ENCODE data around the gene GATD1. TPM values are rescaled to one million over a fixed set of nuclear protein-coding genes. Genes with fewer than 3 reads are reported as not detected.
A peak's percentile ranks its signal among the peaks of the same experiment; 100 is the strongest.

The GATD1 gene
- total and polyA plus RNA-seq, 10 of the 15 experiments (the other 5 are each of a cell fraction or from before 2014, with no cell fraction given) = 1.2 to 92.6 (median 22.3) TPM

DNA sequence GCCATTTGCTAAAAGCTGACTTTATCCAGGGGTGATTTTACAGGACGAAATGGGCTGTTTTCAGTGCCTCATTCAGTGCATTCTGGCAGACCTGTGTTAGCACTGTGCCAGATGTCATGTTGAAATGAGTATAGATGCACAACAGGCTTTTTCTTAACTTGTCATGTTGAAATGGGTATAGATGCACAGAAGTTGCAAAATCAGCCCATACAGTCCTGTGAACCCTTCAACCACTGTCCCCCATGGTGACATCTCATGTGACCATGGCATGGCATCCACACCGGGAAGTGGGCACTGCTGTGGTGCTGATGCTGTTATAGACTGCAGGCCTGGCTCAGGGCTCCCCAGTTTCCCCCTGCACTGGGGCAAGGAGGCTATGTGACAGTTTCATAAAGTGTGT lies 27.6 kb downstream of the GATD1 start:
- Histone ChIP-seq H3K9me3 (replicated peaks; ENCODE audit: control insufficient read depth, insufficient read depth, low read length) (no peaks in the 10 kb centered on the region), H2AFZ (ENCODE audit: control insufficient read depth, low read depth, low read length) (no peak overlapping the region), H3K27ac (ENCODE audit: control insufficient read depth, insufficient read depth) (peak overlapping the region; percentile 14; the same call in 1 of the 2 replicates), H3K27me3 (replicated peaks in 1 of 2; ENCODE audit: control insufficient read depth in 2 of 2, insufficient read depth in 2 of 2, low read length in 1 of 2) (no peaks in the 10 kb centered on the region), H3K4me2 (ENCODE audit: control insufficient read depth, insufficient read depth) (peak overlapping the region; percentile 95), H3K9ac (ENCODE audit: control insufficient read depth, insufficient read depth, low read length) (peak overlapping the region; percentile 5; the same call in 1 of the 2 replicates), H3K4me1 (ENCODE audit: control insufficient read depth, insufficient read depth, low read length) (peaks cover 4% of the 10 kb centered on the region), H3K4me3 (0 out of 2 replicates have a peak overlapping the region, but pooled peaks have one; percentile 41), H4K20me1 (ENCODE audit: control insufficient read depth, insufficient read depth) (peaks cover 2% of the 10 kb centered on the region; the same call in 1 of the 2 replicates), H3K79me2 (ENCODE audit: control insufficient read depth, insufficient read depth, low read length) (peaks cover 52% of the 10 kb centered on the region), H3K36me3 (ENCODE audit: control insufficient read depth in 2 of 2, insufficient read depth in 2 of 2, low read length in 1 of 2) (no peaks in the 10 kb centered on the region; a peak in 1 of 4 replicates)
- RAD21 ChIA-PET (ENCODE audit: unreplicated experiment) = interaction anchor here (1.0 to 1.9 kb wide), 2 partner anchors 9 to 46 kb away, joined by 3 to 9 read pairs; no protein-coding TSS in a partner anchor
- in situ Hi-C loops (cut with MboI) (no loop called here), intact Hi-C loops (cut with micrococcal nuclease; ENCODE audit: unreplicated experiment) (loop anchor here (5.0 kb wide), 1 partner anchor 48 kb away; the partner anchor contains the start of gene SLC25A22)
- BruUV-seq (replicated peaks) = no TSS peak
- 81% methylated on average over 2 of the region's 2 CpGs for WGBS (ENCODE audit: insufficient coverage, insufficient replicate concordance, low lambda C conversion rate, missing lambda C conversion rate)
- ATAC-seq = no peak
- TF ChIP-seq EGR1 (IDR thresholded peaks at IDR 0.05; ENCODE audit: borderline replicate concordance in 1 of 2, low read depth in 2 of 2, low read length in 2 of 2) (no peak), PAX5 (IDR thresholded peaks at IDR 0.05; ENCODE audit: borderline replicate concordance, low read depth, low read length) (no peak), MLLT1 (IDR thresholded peaks at IDR 0.05) (no peak), MEF2B (IDR thresholded peaks at IDR 0.05; ENCODE audit: partially characterized antibody, poor library complexity, severe bottlenecking) (no peak), SRF (IDR thresholded peaks at IDR 0.05; ENCODE audit: low read depth in 2 of 2, low read length in 2 of 2) (no peak), RELA (IDR thresholded peaks at IDR 0.05; ENCODE audit: borderline replicate concordance, partially characterized antibody) (no peak), YBX1 (IDR thresholded peaks at IDR 0.05) (no peak), PAX8 (IDR thresholded peaks at IDR 0.05) (no peak), ATF7 (IDR thresholded peaks at IDR 0.05; ENCODE audit: low read depth) (no peak), STAT1 (conservative IDR thresholded peaks at IDR 0.05) (no peak), SIX5 (IDR thresholded peaks at IDR 0.05; ENCODE audit: low read depth, low read length, severe bottlenecking) (no peak), SUPT20H (IDR thresholded peaks at IDR 0.05; ENCODE audit: borderline replicate concordance, control insufficient read depth, low read depth, low read length) (no peak)
- TF ChIP-seq, protein P1, sequence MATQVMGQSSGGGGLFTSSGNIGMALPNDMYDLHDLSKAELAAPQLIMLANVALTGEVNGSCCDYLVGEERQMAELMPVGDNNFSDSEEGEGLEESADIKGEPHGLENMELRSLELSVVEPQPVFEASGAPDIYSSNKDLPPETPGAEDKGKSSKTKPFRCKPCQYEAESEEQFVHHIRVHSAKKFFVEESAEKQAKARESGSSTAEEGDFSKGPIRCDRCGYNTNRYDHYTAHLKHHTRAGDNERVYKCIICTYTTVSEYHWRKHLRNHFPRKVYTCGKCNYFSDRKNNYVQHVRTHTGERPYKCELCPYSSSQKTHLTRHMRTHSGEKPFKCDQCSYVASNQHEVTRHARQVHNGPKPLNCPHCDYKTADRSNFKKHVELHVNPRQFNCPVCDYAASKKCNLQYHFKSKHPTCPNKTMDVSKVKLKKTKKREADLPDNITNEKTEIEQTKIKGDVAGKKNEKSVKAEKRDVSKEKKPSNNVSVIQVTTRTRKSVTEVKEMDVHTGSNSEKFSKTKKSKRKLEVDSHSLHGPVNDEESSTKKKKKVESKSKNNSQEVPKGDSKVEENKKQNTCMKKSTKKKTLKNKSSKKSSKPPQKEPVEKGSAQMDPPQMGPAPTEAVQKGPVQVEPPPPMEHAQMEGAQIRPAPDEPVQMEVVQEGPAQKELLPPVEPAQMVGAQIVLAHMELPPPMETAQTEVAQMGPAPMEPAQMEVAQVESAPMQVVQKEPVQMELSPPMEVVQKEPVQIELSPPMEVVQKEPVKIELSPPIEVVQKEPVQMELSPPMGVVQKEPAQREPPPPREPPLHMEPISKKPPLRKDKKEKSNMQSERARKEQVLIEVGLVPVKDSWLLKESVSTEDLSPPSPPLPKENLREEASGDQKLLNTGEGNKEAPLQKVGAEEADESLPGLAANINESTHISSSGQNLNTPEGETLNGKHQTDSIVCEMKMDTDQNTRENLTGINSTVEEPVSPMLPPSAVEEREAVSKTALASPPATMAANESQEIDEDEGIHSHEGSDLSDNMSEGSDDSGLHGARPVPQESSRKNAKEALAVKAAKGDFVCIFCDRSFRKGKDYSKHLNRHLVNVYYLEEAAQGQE (IDR thresholded peaks at IDR 0.05; ENCODE audit: low read depth, low read length) = no peak
- TF ChIP-seq, protein P2, sequence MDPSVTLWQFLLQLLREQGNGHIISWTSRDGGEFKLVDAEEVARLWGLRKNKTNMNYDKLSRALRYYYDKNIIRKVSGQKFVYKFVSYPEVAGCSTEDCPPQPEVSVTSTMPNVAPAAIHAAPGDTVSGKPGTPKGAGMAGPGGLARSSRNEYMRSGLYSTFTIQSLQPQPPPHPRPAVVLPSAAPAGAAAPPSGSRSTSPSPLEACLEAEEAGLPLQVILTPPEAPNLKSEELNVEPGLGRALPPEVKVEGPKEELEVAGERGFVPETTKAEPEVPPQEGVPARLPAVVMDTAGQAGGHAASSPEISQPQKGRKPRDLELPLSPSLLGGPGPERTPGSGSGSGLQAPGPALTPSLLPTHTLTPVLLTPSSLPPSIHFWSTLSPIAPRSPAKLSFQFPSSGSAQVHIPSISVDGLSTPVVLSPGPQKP (IDR thresholded peaks at IDR 0.05; ENCODE audit: low read depth, low read length) = no peak
- no peak for FAIRE-seq
- DNase-seq (ENCODE audit: low read depth, low spot score) = no peak
- POLR2A ChIA-PET = interaction anchor here (0.7 to 2.4 kb wide), 3 partner anchors 26 to 503 kb away, joined by 4 to 10 read pairs (median 4); no protein-coding TSS in a partner anchor
- CTCF ChIA-PET = interaction anchor here (0.7 to 1.4 kb wide), 4 partner anchors 10 to 54 kb away, joined by 3 to 5 read pairs (median 4); partner anchors contain the start of gene TMEM80
- SMC1A ChIA-PET (ENCODE audit: uncharacterized antibody, unreplicated experiment) = interaction anchor here (2.4 kb wide), 1 partner anchor 14 kb away, joined by 8 read pairs; no protein-coding TSS in a partner anchor

Data from GM12878 (cell line).